GM23248 (cell line): Measurements from ENCODE around the gene GON4L.

Experiments
- EZH2 ChIP-seq: fragments of 200-600 bp; sonication (generic); IDR thresholded peaks from 2 replicates; pipeline ENCODE4 v1.6.1; 2018; ENCODE audit warnings: antibody characterized with exemption, mild to moderate bottlenecking; ENCODE audit not compliant: insufficient read depth, poor library complexity, severe bottlenecking
- EZH2phosphoT487 ChIP-seq: fragments of 200-600 bp; sonication (generic); IDR thresholded peaks from 2 replicates; pipeline ENCODE4 v1.6.1; 2018; ENCODE audit warnings: antibody characterized with exemption, moderate library complexity, mild to moderate bottlenecking, low read depth; ENCODE audit not compliant: insufficient read depth

DNA sequence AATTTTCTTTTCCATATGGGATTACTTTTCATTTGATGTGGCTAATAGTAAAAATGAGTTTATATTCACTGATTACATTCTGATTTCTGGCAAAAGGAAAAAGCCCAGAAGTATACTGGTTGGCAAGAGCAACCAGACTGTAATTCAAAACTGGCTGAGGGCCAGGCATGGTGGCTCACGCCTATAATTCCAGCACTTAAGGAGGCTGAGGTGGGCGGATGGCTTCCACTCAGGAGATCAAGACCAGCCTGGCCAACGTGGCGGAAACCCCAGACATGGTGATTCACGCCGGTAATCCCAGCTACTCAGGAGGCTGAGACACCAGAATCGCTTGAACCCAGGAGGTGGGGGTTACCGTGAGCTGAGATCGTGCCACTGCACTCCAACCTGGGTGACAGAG, 16.8 kb upstream of the GON4L start:
- TF ChIP-seq EZH2phosphoT487 (no peak), EZH2 (no peak)
